ENCODE results near the gene BABAM2.

BABAM2 gene

GRCh38 chr2:28271231-28271918 lies 380.8 kb downstream of the BABAM2 start:
- no peak for DNase-seq (ENCODE audit: low read depth)
- TF ChIP-seq CTCF (conservative IDR thresholded peaks at IDR 0.05; ENCODE audit: control insufficient read depth, insufficient read depth, low read depth, low read length) = no peak
- no peak overlapping the region for H3K4me3 ChIP-seq (ENCODE audit: control insufficient read depth, low read depth, low read length)

- DNase-seq (ENCODE audit: low read depth) = no peak
- no peak overlapping the region for H3K4me3 ChIP-seq (ENCODE audit: control insufficient read depth, low read depth, low read length)
- no peak for TF ChIP-seq CTCF (conservative IDR thresholded peaks at IDR 0.05; ENCODE audit: control insufficient read depth, insufficient read depth, low read depth, low read length)
These were observed 381.4 kb downstream of the BABAM2 start for GRCh38 chr2:28271919-28272250.

GRCh38 chr2:28273751-28274150 lies 383.2 kb downstream of the BABAM2 start:
- DNase-seq (ENCODE audit: low read depth) = no peak

GRCh38 chr2:28274911-28275685 lies 384.6 kb downstream of the BABAM2 start:
- peak; percentile 94 for DNase-seq (ENCODE audit: low read depth)
- H3K4me3 ChIP-seq (ENCODE audit: control insufficient read depth, low read depth, low read length) = no peak overlapping the region
- no peak for TF ChIP-seq CTCF (conservative IDR thresholded peaks at IDR 0.05; ENCODE audit: control insufficient read depth, insufficient read depth, low read depth, low read length)

More at GRCh38 chr2:28273751-28274150, 383.2 kb downstream of the BABAM2 start:
- TF ChIP-seq CTCF (conservative IDR thresholded peaks at IDR 0.05; ENCODE audit: control insufficient read depth, insufficient read depth, low read depth, low read length) = no peak
- no peak overlapping the region for H3K4me3 ChIP-seq (ENCODE audit: control insufficient read depth, low read depth, low read length)

- DNase-seq (ENCODE audit: low read depth) = peak; percentile 99
- no peak overlapping the region for H3K4me3 ChIP-seq (ENCODE audit: control insufficient read depth, low read depth, low read length)
- no peak for TF ChIP-seq CTCF (conservative IDR thresholded peaks at IDR 0.05; ENCODE audit: control insufficient read depth, insufficient read depth, low read depth, low read length)
These were observed 385.6 kb downstream of the BABAM2 start for GRCh38 chr2:28276076-28276618.

GRCh38 chr2:28276807-28277206 lies 386.3 kb downstream of the BABAM2 start:
- peak; percentile 24 for DNase-seq (ENCODE audit: low read depth)
- TF ChIP-seq CTCF (conservative IDR thresholded peaks at IDR 0.05; ENCODE audit: control insufficient read depth, insufficient read depth, low read depth, low read length) = no peak
- H3K4me3 ChIP-seq (ENCODE audit: control insufficient read depth, low read depth, low read length) = no peak overlapping the region
